LNCAP (cell line): ENCODE results near the gene GCN1.

Experiments
- TF ChIP-seq, protein P1 (sequence below): fragments of 450-650 bp; IDR thresholded peaks from 2 replicates; pipeline ENCODE4 v1.5.1; 2017; ENCODE audit warnings: mild to moderate bottlenecking

GCN1 gene

GRCh38 chr12:120098756-120099470 lies 95.6 kb downstream of the GCN1 start:
- TF ChIP-seq, protein P1, sequence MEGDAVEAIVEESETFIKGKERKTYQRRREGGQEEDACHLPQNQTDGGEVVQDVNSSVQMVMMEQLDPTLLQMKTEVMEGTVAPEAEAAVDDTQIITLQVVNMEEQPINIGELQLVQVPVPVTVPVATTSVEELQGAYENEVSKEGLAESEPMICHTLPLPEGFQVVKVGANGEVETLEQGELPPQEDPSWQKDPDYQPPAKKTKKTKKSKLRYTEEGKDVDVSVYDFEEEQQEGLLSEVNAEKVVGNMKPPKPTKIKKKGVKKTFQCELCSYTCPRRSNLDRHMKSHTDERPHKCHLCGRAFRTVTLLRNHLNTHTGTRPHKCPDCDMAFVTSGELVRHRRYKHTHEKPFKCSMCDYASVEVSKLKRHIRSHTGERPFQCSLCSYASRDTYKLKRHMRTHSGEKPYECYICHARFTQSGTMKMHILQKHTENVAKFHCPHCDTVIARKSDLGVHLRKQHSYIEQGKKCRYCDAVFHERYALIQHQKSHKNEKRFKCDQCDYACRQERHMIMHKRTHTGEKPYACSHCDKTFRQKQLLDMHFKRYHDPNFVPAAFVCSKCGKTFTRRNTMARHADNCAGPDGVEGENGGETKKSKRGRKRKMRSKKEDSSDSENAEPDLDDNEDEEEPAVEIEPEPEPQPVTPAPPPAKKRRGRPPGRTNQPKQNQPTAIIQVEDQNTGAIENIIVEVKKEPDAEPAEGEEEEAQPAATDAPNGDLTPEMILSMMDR, result no peak

GRCh38 chr12:120096671-120097202 lies 97.8 kb downstream of the GCN1 start:
- TF ChIP-seq, protein P1, result no peak

DNA sequence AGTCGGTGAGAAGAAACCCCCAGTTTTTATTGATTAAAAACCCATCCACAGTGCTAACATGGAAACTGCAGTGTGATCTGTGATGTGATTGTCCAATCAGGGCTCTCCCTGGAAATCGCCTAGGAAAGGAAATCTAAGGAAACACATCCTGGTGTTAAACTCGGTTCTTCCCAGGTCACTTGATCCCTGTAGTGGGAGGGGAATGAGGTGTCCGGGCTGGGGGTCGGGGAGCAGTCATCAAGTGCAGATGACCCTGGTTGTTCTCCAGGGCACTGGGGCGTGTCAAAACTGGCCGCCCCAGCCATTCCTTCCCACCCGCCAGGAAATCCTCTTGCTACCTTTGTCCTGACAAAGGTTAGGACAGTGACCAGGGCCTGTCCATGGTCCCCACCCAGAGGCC lies 98.8 kb downstream of the GCN1 start:
- TF ChIP-seq, protein P1, result no peak

DNA sequence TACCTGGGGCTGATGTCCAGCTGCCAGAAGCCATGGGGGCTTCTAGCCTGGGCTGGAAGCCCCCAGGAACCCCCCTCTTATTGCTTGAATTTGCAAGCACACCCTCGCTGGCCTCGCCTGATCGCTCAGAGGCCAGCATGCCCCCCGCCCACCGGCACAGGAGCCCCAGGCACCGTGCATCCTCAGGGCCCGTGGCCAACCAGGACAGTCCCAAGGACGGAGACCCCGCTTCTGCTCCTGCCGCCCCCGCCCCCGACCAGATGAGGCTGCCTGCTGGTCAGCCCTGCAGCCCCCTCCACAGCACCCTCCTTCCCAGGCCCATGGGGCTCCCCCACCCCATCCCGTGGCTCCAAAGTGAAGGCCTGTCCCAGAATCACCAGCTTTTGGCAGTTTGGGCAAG lies 99.2 kb downstream of the GCN1 start:
- TF ChIP-seq, protein P1, result no peak

DNA sequence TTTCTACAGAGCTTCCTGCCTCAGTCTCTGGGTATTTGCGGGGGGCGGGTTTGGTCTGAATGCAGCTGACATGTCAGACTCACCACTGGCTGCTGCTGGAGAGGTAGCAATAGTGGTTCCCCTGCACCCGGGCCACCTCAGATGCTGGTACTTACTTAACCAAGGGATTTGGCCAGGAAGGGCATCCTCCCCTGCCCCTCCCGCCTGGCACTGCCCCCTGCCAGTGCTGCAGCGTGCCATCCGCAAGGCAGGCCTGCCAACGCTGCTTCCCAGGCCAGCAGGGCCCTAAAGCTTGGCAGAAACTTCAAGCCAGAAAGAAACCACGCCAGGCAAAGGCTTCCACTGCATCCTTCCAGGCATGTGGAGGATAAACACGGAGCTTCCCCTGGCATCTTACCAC lies 100.0 kb downstream of the GCN1 start:
- TF ChIP-seq, protein P1, result no peak

DNA sequence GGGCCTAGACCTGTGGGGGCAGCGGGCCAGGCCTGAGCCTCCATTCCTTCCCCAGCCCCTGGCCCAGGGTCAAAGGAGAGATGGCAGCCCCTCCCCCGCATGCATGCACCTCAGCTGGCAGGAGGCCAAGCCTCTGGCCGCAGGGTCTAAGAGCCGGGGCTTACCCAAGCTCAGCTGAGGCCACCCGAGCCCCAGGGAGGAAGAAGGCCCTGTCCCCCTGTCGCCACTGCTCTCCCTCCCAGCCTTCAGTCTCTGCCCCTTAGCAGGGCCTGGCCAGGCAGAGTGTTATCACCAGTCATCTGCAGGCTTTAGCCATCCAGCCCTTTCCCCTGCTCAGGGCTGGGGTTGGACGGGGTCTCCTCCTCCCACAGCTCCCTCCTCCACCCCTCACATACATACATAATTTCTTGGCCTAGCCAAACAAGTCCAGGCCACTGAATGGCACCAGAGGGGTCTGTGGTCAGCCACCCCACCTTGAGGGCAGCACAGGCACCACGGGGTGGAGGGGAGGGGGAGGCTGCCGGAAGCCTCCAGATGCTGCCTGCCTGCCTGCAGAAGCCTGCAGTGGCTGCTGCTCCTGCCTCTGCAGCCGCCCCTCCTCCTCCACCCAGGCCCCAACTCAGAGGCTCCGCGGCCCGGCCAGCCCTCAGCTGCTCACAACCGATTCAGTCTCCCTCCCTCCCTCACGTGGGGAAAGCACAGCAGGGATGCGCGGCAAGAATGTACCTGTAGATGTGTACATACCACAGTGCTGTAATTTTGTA lies 100.7 kb downstream of the GCN1 start:
- TF ChIP-seq, protein P1, result no peak

- TF ChIP-seq, protein P1, result no peak
Measured at GRCh38 chr12:120093336-120093591, 101.3 kb downstream of the GCN1 start.
